AG09309 (cell line): ENCODE measurements around the gene SUV39H1.

Source experiments
- DNase-seq: peaks from one replicate; pipeline ENCODE4 v3.0.0-alpha.2; 2010; ENCODE audit warnings: low read depth
- H3K4me3 ChIP-seq: 2 replicates; pipeline ENCODE4 v1.5.1; 2011; ENCODE audit warnings: mild to moderate bottlenecking, low read depth, low read length, moderate library complexity; ENCODE audit not compliant: control insufficient read depth
- TF ChIP-seq, protein P1 (sequence below): IDR thresholded peaks from 2 replicates; pipeline ENCODE4 v1.5.1; 2011; ENCODE audit warnings: mild to moderate bottlenecking, low read depth, low read length, inconsistent platforms; ENCODE audit not compliant: insufficient read depth, control insufficient read depth; ENCODE audit errors: missing control alignments

Gene SUV39H1

DNA sequence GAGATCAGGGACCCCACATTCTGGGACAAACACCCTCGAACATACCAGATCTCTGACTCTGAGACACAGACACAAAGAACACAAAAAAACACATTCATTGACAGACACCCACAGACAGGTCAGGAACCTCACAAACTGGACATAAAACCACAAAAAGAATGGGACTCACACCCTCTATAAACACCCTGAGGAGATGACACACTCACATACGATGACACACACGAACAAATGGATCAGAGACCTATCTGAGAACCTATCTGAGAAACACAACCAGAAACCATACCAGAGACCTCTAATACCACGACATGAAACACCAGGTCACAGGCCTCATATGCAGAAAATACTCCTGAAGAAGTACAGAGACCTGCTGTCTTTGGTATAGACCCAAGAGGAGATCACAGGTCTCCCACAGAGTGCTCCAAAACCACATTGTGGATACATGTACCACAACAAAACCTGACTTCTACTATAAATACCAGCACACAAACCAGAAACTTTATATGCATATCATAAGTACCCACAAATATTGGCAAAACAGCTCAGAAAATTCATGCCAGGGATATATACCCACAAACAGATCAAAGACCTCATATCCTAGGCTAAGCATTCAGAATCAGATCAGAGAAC lies 19.5 kb downstream of the SUV39H1 start:
- H3K4me3 ChIP-seq, result no peak overlapping the region
- DNase-seq, result no peak
- TF ChIP-seq, protein P1, sequence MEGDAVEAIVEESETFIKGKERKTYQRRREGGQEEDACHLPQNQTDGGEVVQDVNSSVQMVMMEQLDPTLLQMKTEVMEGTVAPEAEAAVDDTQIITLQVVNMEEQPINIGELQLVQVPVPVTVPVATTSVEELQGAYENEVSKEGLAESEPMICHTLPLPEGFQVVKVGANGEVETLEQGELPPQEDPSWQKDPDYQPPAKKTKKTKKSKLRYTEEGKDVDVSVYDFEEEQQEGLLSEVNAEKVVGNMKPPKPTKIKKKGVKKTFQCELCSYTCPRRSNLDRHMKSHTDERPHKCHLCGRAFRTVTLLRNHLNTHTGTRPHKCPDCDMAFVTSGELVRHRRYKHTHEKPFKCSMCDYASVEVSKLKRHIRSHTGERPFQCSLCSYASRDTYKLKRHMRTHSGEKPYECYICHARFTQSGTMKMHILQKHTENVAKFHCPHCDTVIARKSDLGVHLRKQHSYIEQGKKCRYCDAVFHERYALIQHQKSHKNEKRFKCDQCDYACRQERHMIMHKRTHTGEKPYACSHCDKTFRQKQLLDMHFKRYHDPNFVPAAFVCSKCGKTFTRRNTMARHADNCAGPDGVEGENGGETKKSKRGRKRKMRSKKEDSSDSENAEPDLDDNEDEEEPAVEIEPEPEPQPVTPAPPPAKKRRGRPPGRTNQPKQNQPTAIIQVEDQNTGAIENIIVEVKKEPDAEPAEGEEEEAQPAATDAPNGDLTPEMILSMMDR, result no peak

DNA sequence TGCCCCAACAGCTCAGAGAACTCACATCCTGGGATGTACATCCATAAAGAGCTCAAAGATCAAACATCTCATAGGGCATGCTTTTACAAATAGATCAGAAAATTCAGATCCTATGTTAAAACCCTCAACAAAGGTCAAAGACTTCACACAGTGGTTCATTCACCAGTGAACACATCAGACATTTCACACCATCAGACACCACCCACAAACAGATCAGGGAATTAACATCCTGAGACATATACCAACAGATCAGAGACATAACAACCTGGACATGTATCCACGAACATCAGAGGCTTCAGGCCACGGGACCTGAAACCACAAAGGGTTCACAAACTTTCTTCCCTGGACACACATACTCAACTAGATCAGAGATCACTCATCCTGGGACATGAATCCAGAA lies 23.4 kb downstream of the SUV39H1 start:
- TF ChIP-seq, protein P1, result no peak
- DNase-seq, result no peak
- H3K4me3 ChIP-seq, result no peak overlapping the region

DNA sequence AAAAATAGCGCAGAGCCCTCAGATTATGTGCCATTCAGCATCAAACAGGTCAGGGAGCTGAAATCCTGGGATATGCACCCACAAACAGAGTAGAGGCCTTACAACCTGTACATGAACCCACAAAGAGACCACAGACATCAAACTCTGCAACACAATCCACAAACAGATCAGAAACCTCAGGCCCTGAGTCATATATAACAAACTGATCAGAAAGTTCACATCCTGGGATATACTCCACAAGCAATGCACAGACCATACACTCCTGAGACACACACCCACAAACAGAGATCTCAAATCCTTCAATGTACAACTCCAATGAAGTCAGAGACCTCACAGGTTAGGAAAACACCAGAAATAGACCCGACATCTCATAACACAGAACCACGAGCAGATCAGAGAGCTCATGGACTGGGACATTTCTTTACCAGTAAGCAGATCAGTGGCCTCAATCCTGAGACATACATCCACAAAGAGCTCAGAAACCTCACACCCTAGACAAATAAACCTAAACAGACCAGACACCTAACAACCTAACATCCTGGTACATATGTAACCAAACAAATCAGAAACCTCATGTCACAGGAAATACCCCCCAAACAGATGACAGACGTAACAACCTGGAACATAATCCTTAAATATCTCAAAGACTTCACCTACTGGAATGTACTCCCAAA lies 24.2 kb downstream of the SUV39H1 start:
- H3K4me3 ChIP-seq, result no peak overlapping the region
- no peak for DNase-seq
- TF ChIP-seq, protein P1, result no peak

DNA sequence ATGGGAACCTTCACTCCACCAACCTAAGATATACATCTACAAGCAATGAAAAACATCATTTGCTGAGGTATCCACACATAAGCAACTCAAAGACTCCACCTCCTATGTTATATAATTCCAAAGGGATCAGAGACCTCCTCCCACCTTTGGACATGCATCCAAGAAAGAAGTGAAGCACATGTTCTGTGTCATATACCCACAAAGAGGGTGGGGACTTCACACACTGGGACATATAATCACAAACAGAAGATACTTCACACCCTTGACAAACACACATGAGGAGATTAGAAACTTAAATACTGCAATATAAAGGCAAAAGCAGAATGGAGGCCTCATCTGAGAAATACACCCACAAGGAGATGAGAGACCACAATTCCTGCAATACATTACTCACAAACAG lies 25.4 kb downstream of the SUV39H1 start:
- H3K4me3 ChIP-seq, result no peak overlapping the region
- no peak for DNase-seq
- TF ChIP-seq, protein P1, result no peak

DNA sequence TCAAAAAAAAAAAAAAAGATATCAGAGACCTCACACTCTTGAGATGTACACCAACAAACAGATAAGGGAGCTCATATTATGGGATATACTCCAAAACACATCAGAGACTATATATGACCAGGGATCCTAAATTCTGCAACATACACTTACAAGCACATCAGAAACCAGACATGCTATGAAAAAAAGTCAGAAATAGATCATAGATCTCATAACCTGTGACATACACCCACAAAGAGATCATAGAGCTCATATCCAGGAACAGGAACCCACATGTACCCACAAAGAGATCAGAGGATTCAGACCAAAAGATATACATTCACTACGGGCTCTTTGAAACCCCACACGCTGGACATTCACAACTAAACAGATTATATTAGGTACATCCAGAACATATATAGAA lies 30.1 kb downstream of the SUV39H1 start:
- H3K4me3 ChIP-seq, result no peak overlapping the region
- no peak for DNase-seq
- TF ChIP-seq, protein P1, result no peak

DNA sequence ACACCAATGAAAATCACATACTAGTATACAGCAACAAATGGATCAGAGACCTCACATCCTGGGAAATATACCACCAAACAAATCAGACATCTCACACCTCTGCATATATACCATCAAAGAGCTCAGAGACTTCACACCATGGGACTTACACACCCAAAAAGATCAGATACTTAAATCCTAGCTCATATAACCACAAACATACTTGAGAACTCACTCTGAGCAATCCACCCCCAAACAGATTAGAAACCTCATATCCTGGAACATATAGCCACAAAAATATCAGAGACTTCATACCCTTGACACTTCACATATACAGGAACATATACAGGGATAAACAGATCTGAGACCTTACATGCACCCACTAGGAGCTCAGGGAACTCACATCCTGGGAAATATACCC lies 32.1 kb downstream of the SUV39H1 start:
- H3K4me3 ChIP-seq, result no peak overlapping the region
- no peak for DNase-seq
- TF ChIP-seq, protein P1, result no peak
